SW480 (cell line): Measurements from ENCODE around the gene HECTD1.
"Not testable (repeated sequence)": the region's sequence is repeated elsewhere in the genome, so short reads cannot be mapped to it uniquely, and the experiment has no call there.

Experiments used
- DNase-seq: peaks from one replicate; pipeline ENCODE4 v3.0.0-alpha.2; 2016; ENCODE audit warnings: low spot score

HECTD1 gene

DNA sequence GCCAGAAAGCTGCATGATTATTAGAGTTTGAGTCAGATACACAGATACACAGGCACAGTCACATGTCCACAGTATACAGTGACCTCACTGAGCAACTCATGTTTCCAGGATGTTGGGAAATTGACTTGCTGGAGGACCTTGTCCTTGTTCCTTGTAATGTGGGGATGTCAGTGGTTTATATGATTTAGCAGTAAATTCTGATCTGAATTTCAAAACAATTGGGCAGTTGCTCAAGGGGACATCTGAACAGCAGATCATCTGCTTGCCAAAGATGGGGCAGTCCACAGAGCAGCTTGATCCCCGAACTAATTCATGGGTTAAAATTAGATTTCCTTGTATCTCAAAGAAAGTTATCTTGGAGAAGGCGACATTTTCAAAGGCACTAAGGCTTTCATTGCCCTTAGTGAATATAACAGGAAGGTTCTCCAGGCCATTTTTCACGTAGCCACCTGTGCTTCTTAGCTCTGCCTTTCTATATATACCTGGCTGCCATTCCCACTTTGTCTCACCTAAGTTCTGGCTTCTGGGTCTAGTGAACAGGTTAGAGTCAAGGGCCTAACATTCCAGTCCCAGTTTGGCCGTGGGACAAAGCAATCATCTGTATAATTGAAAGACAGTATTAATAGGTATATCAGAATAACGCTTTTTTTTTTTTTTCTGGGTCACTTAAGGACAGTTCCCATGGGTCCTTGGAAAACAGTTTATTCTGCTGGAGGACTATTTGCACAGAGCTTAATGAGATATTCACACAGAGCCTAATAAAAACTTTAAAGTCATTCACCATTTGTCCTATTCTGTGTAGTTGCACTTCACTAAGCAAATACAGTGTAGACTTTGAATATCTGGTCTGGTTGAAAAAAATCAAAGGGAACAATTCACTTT, 116.5 kb downstream of the HECTD1 start:
- no peak for DNase-seq

DNA sequence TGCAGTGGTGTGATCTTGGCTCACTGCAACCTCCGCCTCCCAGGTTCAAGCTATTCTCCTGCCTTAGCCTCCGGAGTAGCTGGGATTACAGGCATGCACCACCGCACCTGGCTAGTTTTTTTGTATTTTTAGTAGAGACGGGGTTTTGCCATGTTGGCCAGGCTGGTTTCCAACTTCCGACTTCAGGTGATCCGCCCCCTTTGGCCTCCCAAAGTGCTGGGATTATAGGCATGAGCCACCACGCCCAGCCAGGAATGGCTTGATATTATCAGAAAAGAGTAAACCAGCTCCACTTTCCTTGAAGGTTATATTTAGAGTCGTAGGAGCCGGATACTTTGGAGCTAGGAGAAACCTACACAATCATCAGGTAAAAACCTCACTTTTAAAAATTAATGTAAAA, 121.1 kb downstream of the HECTD1 start:
- not testable (repeated sequence) for DNase-seq

DNA sequence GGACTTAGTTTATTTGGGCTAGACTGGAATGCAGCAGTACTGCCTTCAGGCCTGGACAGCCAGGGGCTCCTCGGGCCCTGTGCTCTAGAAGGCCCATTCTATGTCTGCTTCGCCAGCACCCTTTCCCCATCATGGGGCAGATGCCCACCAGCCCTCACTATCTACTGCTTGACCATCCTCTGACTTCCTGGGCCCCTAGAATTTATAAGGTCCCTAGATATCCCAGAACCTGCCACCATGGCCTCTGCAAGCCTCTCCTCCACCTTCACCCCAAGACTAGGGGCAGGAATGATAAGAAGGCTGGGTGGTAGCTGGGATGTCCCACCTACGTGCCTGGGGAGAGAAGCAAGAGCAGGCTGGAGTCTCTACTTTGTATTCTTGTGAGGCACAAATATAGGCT, 122.6 kb downstream of the HECTD1 start:
- no peak for DNase-seq

DNA sequence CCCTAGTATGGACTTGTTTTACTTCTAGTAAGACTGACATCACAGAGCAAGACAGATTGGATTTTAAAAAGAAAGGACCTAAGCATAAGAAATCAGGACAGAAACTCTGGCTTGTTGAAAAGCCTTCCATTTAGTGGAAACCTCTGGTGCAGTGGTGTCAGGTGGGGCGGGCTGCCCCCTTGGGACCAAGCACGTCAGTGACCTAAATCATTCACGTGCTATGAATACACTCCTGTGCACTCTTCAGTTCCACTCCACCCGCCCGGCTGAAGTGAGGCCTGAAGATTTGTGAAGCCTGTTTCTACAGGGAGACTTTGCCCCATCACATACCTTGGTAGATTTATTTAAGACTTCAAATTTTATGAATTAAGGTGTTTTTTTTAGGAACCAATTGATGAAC, 123.2 kb downstream of the HECTD1 start:
- no peak for DNase-seq

DNA sequence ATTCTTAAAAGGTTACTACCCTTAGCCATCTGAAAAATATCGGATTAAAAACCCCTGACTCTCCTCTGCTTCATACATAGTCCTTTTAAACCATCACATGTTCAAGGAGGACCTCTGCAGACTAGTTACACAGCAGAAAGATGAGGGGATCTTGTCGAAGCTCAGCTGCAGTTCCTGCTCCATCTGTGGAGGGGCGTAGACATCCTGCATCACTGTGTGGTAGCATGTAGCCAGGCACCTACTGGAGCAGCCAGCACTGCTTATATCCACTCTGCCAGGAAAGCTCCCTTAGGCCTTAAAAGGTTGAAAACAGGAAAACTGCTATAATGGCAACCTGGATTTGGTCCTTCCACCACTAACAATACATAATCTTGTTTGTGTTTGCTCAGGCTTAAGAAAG, 123.8 kb downstream of the HECTD1 start:
- no peak for DNase-seq

DNA sequence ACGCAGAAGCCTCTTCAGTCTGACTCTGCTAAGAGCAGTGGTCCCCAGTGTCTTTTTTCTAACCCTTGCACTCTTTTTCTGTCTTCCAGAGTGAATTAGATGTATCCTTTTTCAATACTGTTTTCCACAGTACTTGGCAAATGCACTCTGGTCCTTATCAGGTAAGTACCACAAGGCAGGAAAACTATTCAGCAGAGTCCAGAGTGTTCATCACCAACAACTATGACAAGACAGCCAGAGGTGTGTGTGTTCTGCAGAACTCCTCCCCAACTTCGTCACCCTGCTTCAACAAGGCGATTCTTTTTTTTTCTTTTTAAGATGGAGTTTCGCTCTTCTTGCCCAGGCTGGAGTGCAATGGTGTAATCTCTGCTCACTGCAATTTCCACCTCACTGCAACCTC, 127.1 kb downstream of the HECTD1 start:
- DNase-seq = no peak

DNA sequence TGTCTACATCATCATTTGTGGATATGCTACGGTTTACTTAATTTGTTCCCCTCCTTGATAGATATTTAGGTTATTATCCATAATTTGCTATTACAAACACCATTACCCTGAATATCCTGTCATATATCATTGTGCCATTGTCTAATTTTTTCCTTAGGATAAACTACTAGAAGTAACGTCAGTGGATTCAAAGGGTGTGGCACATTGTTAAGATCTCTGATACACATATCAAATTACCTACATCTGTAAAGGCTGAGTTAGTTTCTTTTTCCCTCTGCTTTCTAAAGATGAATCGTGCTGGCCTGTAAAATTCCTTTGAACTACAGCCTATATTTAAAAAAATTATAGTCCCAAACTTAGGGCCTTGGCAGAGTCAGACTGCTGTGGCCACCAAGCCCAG, 127.5 kb downstream of the HECTD1 start:
- peak; percentile 39 for DNase-seq

DNA sequence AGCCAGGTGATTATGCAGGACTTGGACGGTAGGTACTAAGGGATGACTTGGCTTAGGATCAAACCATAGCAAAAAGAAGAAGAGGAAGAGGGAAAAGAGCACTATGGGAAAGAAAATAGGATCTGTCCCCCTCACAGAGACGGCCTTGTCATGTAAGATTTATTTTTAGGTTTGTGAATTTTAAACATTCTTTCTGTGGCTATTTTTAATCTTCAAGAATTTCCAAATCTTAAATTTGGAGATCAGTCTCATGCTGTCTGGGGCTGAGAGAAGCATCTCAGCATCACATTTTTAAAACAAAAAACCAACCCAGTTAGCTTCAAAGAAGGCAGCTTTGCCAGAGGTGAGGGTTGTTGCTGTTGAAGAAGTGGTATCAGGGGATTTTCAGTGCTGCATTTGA, 128.8 kb downstream of the HECTD1 start:
- no peak for DNase-seq

DNA sequence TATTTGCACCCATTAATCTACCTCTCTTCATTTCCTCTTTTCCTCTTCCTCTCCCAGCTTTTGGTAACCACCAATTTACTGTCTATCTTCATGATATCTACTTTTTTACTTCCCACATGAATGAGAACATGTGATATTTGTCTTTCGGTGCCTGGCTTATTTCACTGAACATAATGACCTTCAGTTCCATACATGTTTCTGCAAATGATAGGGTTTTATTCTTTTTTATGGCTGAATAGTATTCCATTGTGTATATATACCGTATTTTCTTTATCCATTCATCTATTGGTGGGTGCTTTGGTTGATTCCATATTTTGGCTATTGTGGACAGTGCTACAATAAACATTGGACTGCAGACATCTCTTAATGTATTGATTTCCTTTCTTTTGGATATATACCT, 132.4 kb downstream of the HECTD1 start:
- DNase-seq = no peak

DNA sequence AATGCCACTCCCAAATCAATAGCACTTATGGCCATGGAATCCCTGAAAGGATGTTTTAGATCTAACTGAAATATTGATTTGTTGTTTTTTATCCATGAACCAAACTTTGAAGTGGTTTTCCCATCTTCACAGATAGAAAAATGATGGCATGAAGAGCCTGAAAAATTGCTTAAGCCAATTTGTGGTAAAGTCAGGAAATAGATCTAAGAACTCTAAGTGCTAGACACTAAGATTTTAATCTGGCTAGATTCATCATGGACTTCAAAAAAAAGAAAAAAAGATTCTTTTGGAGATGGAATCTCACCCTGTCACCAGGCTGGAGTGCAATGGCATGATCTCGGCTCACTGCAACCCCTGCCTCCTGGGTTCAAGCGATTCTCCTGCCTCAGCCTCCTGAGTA, 136.4 kb downstream of the HECTD1 start:
- no peak for DNase-seq

DNA sequence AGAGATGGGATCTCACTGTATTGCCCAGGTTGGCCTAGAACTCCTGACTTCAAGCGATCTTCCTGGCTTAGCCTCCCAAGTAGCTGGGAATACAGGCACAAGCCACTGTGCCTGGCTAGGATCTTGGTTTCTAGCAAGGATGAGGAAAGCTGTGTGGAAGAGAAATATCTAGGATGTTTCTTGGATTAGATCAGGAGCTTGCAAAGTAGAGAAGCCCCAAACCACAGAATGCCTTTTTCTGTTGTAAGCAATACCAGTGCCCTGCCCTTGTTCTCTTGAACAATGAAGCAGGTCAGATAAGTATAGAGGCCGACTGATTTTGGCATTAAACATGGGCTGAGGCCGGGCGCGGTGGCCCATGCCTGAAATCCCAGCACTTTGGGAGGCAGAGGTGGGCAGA, 137.2 kb downstream of the HECTD1 start:
- DNase-seq = peak; percentile 19

DNA sequence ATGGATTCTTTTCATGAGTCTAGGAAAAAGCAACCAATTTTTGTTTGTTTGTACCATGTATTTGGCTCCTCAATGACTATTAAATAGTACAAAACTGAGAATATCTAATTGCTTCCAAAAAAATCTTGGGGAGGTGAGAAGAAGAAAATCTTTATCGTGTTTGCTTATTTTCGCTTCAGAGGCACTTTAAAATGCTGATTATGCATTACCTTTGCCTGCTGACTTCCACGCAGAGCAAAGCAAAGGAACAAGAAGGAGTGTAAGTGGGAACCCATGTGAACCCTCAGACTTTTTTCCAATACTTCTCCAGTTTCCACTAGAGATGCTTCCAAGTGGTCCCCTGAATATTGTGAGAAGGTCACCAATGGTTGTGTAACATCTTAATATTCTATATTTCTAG, 138.2 kb downstream of the HECTD1 start:
- no peak for DNase-seq

DNA sequence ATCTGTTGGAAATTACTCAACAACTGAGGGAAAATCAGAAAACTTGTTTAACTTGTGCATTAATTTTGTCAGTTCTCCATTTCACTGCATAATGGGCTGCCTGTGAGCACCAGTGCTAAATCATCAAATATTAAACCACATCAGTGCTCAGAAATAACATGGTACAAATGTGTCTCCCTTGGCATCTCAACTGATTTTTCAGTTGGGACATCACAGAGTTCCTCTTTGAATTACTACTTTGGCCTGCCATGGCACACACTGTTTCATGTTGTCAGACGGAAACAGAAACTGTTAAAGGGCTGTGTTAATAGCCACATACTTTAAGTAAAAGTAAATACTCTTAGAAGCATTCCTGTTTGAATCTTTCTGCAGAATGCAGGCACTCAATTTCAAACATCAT, 139.4 kb downstream of the HECTD1 start:
- DNase-seq = no peak

DNA sequence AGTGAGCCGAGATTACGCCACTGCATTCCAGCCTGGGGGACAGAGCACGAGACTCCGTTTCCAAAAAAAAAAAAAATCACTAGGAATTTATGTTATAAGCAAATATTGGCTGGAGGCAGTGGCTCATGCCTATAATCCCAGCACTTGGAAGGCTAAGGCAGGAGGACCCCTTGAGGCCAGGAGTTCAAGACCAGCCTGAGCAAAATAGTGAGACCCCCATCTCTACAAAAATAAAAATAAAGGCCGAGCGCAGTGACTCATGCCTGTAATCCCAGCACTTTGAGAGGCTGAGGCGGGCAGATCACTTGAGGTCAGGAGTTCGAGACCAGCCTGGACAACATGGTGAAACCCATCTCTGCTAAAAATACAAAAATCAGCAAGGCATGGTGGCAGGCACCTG, 144.7 kb downstream of the HECTD1 start:
- not testable (repeated sequence) for DNase-seq

DNA sequence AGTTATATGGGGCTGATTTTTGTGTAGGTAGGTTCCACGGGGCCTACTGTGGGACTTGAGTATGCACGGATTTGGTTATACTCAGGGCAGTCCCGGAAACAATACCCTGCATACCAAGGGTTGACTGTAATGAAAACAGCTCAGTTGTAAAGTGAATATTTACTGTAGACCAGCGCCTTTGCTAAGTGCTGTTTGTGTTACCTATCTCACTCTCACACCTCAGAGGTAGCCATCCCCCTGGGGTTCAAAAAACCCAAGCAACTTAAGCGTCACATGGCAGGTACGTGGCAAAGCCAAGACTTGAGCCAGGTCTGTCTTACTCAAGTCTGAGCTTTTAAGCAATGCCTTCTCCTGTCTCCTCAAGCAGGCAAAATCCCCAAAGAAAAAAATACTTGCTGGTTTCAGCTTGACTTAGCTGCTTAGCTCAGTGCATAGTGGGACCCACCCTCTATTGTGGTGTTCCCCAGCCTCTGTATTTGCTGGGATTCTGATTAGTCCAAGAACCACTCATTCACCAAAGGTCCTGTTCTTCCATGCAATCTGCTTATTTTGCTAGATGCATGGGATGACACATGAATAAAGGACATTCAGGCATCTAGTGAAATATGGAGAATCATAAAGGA, 147.2 kb downstream of the HECTD1 start:
- DNase-seq = no peak

DNA sequence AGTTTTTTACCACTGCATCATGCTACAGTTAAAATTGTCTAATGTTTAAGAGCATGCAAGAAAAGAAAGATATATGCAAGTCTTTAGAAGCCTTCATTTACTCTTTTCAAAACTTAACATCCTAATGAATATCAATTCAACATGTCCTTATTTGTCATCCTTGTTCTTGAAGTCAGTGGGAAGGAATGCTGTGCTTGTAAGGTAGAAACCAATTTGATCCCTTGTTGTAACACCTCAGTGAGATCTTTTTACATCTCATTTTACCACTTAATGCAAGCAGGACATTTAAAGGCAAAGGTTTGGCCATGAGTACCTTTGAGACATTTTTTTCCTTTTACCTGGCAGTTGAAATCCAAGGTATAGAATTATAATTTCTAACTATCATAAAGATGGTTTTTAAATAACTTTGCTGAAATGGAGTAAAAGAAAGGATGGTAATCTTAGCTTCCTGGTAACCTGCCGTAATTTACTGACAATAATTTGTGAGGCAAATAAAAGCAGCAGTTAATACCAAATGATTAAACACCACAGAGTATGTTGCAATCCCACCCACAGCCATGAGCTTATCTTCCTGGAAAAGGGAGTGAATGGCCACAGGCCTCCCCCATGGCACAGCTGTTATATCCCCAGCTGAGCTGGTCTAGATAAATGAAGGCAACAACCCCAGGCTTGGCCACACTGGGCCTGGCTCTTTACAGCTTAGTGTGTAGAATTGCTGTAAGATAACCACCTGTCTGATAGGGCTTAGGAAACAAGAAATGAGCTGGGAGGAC, 148.3 kb downstream of the HECTD1 start:
- no peak for DNase-seq

DNA sequence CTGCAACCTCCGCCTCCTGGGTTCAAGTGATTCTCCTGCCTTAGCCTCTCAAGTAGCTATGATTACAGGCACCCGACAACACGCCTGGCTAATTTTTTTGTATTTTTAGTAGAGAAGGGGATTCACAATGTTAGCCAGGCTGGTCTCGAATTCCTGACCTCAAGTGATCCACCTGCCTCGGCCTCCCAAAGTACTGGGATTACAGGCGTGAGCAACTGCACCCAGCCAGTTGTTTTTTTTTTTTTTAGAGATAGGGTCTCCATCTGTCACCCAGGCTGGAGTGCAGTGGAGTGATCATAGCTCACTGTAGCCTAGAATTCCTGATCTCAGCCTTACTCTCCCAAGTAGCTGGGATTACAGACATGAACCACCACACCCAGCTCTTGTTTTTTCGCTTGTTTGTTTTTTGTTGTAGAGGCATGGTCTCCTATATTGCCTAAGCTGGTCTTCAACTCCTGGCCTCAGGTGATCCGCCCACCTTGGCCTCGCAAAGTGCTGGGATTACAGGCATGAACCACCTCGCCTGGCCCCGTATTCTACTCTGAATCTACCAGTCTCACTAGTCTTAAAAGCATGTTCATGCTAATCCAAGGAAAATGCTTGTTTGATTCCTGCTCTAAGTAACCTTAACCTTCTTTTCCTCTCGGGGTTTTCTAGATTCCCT, 149.8 kb downstream of the HECTD1 start:
- no peak for DNase-seq

DNA sequence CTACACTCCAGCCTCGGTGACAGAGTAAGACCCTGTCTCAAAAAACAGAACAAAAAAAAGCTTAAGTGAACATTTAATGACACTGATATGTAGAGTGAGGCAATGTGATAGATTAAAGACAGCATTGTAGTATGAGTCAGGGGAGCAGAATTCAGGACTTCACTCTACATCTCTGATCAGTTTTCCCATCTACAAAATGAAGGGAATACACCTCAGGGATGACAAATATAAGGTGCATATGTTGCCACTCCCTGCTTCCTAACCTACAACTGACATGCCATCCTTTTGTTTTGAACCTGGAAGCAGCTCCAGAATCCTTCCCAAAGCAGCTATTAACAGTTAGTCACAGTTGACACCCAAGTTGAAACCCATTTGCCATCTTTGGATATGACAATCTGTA, 150.6 kb downstream of the HECTD1 start:
- DNase-seq = no peak

DNA sequence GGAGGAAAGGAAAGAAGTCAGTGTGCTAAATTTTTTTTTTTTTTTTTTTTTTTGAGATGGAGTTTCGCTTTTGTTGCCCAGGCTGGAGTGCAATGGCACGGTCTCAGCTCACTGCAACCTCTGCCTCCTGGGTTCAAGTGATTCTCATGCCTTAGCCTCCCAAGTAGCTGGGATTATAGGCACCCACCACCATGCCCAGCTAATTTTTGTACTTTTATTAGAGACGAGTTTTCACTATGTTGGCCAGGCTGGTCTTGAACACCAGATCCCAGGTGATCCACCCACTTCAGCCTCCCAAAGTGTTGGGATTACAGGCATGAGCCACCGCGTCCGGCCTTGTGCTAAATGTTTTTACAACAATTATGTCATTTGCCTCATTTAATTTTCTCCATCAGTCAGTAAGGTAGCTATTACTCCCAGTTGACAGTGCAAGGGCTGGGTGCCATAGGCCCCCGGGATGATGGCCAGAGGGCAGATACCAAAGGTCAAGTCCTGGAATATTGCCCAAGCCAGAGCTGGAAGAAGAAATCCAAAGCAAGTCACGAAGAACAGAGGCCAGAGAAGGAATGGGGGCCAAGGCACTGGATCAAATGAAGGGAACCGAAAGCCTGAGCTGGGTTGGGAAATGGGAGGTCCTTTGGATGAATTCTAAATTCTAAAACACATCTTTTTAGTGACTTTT, 154.5 kb downstream of the HECTD1 start:
- DNase-seq = not testable (repeated sequence)

DNA sequence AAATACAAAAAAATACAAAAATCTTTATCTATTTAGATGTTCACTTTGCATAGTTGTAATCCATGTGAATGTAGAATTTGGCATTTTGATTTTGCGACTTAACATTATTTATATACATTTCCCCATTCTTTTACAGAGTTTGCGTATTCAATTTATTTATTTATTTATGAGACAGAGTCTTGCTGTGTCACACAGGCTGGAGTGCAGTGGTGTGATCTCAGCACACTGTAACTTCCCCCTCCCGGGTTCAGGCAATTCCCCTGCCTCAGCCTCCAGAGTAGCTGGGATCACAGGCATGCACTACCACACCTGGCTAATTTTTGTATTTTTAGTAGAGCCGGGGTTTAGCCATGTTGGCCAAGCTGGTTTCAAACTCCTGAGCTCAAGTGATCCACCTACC, 156.1 kb downstream of the HECTD1 start:
- no peak for DNase-seq

DNA sequence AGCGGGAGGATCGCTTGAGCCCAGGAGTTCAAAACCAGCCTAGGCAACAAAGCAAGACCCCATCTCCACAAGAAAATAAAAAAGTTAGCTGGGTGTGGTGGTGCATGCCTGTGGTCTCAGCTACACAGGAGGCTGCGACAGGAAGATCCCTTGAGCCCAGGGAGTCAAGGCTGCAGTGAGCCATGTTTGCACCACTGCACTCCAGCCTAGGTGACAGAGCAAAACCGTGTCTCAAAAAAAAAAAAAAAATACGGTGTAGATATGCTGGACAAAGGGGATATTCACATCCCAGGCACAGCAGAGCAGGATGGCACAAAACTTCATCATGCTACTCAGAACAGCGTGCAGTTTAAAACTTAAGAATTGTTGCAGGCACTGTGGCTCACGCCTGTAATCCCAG, 156.6 kb downstream of the HECTD1 start:
- no peak for DNase-seq
